GM19035 (cell line): Measurements from ENCODE around the gene ELMOD1.

Experiments used
- ATAC-seq: cut with Tn5 transposase; IDR thresholded peaks from one replicate; pipeline ENCODE4 v1.9.1; 2021; ENCODE audit not compliant: unreplicated experiment

ELMOD1 gene

DNA sequence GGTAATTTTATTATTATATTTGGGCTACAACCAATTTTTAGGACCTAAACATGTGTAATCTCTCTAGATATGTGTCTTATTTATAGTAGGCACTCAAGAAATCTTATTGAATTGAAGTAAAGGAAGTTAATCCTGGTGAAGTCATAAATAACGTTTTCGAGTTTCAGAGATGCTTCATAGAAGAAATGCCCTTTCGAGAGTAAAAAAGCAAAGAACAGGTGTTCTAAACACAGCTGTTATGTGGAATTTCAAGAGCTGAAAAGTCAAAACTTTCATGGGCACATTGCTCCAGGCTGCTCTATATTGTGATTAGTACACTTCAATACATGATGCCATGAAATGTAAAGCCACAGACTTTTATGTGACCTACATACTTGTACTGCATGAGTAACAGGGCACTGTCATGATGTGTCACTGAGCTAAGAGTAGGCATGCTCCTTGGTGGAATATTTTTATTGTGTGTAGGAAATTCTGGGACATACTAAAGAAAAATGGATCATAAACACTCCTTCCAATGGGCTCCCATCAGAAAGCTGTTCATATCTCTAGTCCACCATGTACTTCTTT is 7.2 kb upstream of the ELMOD1 start:
- no peak for ATAC-seq

DNA sequence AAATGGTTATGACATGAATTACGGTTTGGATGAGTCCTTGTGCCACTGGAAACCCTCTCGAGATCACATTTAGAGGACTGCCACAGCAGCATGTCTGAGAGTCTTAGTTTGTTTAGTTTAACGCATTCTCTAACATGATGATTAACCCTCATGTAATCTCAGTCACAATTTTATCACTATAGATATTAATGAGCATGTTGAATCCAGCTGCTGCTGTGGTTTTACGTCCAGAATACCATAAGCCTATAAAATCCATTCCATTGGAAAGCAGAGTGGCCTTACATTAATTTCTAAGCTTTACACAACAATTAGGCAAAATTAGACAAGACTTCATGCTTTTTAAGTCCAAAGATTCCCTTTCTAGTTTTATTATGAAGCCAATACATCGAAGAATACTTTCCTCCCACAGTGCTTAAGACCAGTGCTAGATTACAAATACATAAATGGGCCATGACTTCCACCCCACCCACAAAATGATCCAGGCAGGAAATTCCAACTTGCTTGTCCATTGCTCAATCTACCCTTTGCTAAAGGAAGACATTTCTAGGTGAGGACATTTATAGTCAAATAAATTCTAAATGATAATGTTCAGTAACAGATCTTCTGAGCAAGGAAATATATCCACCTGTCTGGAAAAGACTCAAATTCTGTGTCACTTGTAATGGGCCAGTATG is 3.5 kb upstream of the ELMOD1 start:
- no peak for ATAC-seq

DNA sequence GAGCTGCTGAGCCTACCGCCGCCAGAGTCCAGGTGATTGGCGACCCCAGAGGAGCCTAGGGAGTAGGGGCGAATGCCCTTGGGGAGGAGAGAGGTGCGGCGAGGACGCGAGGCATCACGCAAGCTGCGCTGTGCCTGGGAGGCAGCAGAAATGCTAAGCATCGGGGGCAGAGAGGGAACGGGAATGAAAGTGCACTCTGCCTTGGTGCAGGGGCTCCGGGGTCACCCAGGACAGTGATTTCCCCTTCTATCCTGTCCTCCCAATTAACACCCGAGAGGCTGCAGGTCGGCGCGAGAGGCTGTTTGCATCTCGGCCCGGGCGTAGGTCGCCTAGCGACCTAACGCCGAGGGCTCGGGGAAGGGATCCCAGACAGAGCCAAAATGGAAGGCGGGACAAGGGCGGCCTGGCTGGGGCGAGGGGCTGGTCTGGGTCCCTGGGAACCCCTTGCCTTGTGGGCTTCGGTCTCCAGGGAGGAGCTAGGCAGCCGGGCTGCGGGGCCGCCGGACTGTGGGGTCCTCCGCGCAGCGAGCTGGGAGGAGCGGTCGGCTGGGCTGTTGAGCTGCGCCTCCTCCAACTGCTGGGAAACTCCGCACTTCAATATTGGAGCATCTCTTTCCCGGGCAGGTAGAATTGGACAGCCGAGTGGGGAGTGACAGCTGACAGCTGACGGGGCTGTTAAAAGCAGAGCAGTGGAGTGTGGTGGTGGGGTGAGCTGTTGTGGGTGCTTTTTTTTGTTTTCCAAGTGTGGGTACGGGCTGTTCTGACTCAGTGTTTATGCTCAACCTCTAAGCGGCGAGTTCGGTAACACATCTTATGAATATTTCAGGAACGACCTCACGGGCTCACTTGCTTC is 657 bp downstream of the ELMOD1 start:
- peak; percentile 34 for ATAC-seq

DNA sequence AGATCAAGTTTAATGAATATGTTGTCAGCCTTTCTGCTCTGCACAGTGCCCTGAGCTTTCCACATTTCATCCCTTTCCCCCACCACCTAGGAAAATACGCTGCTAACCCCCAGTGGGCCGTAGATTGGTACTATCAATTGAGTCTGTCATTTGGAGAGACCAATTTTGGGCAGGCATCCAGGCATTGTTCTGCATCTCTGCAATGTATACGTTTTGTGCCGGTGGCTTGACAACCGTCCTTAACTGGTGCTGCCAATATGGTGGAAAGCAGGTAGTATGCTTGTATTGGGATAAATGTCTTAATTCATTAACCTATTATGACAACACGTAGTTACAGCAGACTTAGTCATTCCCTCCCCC is 1.3 kb downstream of the ELMOD1 start:
- no peak for ATAC-seq

DNA sequence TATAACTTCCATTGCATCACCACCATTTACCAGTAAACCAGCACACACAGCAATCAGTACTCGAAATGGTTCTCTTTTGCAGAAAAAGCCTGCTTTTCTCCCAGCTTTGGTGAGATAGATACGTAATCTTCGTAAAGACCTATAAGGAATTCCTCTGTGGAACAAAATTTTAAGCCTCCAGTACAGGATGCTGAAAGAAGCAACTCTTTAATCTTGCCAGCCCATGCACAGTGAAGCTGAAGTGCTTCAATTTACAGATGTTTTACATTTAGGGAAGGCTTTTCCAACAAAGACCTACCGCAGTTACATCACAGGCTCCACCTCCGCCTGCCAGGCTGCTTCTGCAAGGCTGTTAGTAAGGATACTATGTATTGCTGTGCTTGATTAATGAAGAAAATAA is 1.9 kb downstream of the ELMOD1 start:
- no peak for ATAC-seq

DNA sequence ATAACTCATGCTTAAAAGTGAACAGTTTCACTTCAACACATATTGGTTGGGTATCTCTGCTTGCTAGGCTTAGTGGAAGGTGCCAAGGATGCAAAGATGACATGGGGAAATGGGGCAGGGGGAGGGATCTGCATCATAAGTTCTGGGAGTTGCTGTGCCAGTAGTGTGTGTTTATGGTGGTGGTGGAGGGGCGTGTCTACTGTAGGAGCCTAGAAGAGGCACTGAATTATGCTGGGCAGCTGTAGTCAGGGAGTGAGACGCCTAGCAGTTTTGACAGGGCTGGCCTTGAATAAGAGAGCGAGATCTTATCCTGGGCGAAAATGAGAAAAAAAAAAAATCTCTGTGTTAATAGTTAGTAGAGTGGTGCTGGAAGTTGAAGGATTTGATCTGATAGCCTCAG is 3.0 kb downstream of the ELMOD1 start:
- no peak for ATAC-seq

DNA sequence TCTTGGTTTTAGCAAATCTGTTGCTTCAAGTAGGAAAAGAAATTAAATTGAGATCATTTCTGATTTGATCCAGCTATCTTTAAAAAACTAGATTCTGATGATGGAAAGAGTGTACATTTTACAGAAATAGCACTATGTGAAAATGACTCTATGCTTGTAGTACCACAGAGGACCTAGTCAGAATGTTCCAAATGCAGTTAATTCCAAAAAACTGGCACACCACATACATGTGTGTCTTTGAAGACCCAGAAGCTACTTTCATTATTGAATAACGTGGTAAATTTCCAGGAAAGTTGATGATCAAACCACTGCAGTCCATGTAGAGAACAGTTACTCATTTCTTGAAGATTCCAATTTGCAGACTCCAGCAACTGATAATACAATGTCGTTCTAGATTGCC is 3.8 kb downstream of the ELMOD1 start:
- no peak for ATAC-seq

DNA sequence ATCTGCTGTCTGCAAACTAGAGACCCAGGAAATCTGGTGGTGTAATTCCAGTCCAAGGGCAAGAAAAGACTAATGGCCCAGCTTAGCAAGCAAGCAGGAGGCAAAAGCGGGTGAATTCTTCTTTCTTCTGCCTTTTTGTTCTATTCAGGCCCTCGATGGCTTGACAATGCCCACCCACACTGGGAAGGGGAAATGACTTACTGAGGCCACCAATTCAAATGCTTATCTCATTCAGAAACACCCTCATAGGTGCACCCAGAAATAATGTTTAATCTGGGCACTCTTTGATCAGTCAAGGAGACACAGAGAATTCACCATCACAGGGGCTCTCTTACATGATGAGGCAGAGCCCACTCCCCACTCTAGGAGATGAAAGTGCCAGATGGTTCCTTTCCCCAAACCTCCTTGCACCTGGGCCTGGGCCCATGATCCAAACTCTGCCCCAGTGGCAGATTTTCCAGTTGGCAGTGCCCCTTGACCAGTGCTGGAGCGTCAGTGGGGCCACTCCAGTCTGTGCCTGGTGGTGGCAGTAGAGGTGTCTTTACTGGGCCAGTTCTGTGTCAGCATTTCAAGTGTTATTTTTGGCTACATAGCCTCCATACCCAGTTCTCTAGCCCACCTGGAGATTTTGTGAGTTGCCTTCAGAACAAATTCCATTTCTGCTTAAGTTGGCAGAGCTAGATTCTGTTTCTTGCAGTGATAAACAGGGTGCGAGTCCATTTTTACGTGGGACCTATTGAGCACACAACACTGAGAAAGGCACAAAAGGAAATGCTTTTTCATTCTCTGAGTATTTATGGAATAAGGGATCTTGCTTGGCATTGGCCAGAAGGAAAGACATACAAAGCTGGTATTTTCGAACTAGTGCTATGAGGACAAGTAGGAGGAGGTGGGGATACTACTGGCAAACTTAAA is 7.5 kb downstream of the ELMOD1 start:
- no peak for ATAC-seq

DNA sequence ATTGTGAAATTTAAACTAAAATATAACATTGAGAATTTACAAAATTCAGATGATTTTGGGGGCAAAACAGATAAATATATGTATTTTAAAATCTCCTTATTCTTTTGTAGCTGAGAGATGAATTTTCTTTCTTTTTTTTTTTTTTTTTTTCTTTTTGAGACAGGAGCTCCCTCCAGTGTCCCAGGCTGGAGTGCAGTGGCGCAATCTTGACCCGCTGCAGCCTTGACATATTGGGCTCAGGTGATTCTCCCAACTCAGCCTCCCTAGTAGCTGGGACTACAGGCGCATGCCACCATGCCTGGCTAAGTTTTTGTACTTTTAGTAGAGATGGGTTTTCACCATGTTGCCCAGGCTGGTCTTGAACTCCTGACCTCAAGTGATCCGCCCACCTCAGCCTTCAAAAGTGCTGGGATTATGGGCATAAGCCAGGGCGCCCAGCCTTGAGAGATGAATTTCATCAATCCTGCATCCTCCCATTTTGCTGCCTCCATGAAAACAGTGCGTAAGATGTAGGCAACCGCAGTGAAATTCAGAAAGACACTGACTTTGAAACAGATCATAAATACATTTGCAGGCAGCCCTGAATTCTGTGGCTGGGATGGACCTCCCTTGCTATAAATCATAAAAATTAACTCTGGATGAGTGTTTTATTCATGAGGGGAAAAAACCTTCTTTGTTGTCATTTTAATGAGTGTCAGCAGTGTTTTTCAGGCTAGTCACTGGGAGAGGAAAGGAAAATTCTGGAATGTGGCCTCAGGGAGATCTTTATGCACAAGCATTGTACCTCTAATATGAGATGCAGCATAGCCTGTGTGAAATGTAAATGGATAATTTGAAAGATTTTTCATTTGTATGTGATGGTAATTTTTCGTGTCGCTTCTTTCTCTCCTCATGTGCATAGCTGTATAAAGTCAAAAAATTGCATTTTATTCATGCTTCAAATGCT is 14.4 kb downstream of the ELMOD1 start:
- no peak for ATAC-seq

DNA sequence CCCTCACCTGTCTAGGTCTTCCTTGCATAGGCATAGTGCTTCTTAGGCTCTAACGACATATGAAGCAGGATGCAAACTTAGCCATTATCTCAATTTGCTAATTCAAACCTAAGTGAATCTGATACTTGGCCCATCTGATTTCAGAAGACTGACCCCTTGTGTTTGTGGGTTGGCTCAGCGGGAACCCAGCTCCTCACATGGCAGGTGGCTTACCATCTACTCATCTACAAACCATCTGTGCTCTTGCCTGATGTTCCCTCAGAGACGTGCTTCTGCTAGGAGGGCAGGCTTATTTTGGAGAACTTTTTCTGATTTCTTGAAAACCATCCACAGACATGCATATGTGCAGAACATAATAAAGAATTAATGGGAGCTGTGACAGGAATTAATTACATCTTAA is 15.2 kb downstream of the ELMOD1 start:
- no peak for ATAC-seq

DNA sequence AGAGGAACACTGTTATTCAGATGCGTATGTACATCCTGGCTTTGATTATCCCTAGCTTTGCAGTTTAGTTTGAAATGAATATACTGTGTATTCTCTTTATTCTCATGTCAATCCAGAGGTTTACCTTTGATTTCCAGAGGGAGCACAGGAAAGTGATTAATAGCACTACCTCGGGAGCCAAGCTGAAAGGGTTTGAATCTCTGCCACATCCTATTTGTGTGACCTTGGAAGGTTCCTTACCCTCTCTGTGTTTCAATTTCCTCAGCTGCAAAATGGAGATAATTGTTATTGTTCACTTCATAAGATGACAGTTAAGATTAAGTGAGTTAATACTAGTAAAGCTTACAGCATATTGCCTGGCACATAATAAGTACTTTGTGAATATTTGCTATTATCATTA is 17.9 kb downstream of the ELMOD1 start:
- no peak for ATAC-seq

DNA sequence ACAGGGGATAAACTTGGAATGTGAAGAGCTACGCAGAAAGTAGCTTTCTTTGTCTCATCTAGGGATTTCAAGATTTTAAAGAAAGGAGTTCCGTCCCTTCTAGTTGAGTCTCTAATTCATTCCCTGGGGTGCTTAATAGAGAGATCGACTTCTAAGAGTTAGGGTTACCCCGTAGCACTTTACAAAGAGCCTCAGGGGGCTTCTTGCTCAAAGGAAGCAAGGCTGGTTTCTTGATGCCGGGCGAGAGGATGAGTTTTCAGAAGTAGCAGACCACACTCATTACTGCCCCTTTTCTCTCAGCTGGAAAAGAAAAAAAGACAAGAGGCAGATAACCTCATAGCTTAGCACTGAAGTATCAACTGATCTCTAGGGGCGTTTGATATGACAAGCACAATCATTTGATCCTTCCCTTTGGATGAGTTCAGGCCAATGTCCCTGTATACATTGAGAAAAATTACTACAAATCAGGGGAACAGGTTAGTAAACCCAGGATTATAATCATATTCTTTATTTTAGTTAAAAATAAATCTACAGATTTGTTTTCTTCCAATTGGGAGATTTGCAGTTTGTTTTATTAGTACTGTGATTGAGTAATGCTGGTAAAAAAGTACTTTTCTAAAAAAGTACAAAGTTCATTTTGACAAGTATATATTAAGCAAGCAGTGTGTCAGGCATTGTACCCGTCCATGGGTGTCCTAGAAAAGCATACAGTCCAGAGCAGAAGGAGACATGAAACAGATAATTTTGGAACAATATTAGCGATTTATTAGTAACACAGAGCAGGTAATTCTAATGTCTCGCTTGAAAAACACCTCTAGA is 18.7 kb downstream of the ELMOD1 start:
- no peak for ATAC-seq

DNA sequence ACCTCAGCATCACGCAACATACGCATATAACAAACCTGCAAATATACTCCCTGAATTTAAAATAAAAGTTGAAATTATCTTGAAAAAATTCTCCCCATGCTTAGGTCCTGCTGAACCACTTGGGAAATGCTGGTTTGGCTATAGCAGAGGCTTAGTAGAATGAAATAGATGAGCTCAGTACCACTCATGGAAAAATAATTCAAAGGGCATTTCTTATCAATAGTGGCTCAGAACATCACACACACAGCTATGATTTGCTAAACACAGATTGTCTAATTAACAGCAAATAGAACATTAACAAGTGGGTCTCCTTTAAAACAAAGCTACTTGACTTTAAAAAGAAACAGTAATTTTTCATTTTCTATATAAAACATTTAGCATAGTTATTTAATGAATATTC is 21.5 kb downstream of the ELMOD1 start:
- ATAC-seq = no peak

DNA sequence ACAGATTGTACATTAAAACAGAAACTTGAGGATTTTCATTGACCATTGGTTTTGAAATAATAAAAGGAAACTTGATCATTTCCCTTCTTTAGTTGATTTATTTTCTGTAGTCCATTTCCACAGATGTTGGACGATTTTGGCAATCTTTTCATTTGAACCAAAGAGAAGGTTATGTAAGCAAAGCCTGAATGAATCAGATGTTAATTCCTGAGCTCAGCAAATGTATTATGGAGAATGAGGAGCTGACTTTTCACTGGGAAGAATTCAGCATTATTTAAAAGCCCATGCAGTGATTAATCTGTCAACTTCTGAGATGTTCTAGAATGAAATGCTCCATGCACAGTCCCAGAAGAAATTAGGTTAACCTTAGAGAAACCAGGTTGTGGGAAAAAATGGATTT is 29.0 kb downstream of the ELMOD1 start:
- ATAC-seq = no peak

DNA sequence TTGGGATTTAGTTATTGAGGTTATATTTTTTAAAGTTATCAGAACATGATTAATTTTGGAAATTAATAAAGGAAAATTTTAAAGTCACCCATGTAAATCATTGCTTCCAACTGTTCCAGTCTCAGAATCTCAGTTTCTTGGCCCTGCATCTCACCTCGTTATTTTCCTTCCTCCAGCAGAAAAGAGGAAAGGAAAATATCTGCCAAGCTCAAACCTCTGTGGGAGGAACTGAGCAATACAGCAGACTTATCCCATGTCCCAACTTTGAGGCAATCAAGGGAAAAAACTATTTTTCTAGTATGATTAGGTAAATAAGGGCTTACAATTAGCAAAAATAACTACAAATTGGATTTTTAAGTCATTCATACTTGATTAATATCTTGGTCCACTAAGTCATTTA is 30.1 kb downstream of the ELMOD1 start:
- ATAC-seq = no peak

DNA sequence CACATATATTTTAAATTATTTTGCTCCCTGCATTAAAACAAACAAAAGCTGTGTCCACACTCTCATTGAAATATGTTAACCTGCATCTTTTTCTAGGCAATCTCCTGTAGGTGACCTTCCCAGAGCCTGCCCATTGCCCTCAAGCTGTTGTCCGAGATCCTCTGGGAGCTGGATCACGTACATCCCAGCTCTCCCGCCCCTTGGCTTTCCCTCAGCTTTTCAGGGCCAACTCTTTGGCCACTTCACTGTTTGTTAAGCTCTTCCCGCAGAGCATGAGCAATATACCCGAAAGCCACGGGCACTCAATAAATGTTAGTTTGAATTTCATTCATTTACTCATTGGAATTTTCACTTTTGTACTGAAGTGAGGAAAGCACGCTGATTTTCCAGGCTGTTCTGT is 32.2 kb downstream of the ELMOD1 start:
- no peak for ATAC-seq

DNA sequence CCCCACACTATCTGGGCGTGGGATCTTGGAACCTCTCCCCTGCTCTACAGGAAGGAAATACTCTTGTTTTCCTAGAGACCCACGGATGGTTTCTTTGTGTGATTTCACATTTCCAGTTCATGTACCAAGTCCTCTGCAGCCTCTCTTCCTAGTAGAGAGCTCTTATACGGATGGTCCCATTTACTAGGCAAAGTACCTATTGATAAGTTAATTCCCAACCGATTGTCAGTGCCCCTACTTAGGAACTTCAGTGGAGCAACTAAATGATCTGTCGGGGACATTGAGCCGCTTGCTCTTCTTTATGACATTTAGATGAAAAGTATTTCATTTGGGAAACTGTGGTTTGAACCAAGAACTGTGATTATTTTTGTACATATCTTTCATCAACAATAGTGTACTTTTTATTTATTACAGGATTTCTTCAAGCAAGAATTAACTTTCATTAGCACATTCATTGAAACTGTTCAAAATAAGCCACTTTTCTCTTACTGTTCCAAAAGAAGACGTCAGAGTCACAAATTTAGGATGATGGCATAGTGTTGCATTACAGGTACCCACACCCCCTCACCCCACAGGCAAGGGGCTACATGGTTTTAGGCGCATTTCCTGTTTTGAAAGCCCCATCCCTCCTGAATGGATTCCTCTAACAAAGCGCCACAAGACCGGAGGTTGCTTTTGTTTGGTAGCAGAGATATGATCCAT is 34.2 kb downstream of the ELMOD1 start:
- ATAC-seq = no peak

DNA sequence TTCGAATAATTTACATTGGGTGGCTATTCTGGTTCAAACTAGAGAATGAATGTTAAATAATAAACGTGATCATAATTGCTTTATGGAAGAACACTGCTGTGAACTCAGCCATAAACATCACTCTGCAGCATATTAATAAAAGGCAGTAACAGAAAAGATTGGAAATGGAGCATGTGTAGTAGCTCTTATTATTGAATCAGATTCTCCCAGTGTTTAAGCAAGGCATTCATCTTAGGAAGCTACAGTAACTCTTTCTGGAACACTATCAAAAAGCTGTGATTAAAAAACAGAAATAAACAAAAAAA is 34.7 kb downstream of the ELMOD1 start:
- ATAC-seq = no peak

DNA sequence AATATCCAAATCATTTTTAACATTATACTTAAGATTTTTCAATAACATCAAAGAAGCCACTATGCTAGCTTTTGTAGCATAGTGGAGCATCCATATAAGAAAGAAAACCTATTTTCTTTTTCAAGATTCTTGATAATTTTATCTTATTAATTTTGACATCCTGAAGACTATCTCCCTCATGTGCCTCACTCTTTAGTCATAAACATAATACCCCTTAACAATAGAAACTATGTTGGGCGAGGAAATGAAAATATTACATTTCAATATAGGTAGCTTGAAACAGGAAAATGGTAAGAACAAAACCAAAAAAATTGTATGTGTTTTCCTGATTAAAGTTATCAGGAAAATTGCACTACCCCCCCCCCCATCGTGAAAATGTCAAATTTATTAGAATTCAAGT is 40.1 kb downstream of the ELMOD1 start:
- no peak for ATAC-seq
